ENCODE measurements around the gene BEST2. TPM values are rescaled to one million over a fixed set of nuclear protein-coding genes. Genes with fewer than 3 reads are reported as not detected.

BEST2 gene
- polyA plus RNA-seq (2013, experiment 1 of 2) = 0.03 TPM
- polyA plus RNA-seq (2013, experiment 2 of 2) = 0.03 TPM

DNA sequence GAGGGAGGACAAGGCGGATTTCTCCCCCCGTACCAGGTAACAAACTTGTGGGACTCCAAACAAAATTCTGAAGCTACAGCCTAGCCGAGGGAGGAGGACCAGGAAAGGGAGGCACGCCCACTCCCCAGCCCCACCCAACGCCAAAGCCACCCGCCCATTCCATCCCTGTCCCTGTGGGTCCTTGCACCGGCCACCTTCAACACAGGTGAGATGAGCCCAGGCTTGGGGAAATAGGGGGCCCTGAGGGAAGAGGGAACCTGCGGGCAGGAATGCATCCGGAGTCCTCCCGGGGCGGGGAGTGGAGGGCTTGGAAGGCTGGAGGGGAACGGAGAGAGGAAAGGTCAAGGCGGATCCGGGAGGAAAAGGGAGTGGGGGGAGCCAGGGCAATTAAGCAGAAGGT lies at the start of gene BEST2:
BEST2 (plus strand) TSS at position 157 of the 400 bp plus-strand sequence. CDS start 802 bp downstream, outside the sequence.
- H3K27ac ChIP-seq (replicated peaks; ENCODE audit: low read length) = no peak within 1 kb of the TSS
- H3K4me1 ChIP-seq (ENCODE audit: control insufficient read depth in 2 of 2, insufficient read depth in 1 of 2, low read depth in 1 of 2, low read length in 2 of 2) = no peaks in the 10 kb centered on the region
- H2BK12ac ChIP-seq (ENCODE audit: low read length) = no peak within 1 kb of the TSS
- peaks cover 0 to 36% (median 29%) of the 10 kb centered on the region in 3 experiments for H3K27me3 ChIP-seq (ENCODE audit: control insufficient read depth in 3 of 3, insufficient read depth in 3 of 3, low read depth in 1 of 3, low read length in 3 of 3)
- H3K36me3 ChIP-seq (replicated peaks in 1 of 2; ENCODE audit: control insufficient read depth in 2 of 2, insufficient read depth in 2 of 2, low read length in 2 of 2) = peaks cover 13% of the 10 kb centered on the region in 2 donors
- H2BK120ac ChIP-seq (ENCODE audit: low read depth, low read length) = no peak within 1 kb of the TSS
- H3K9me3 ChIP-seq (replicated peaks in 1 of 2; ENCODE audit: control insufficient read depth in 2 of 2, insufficient read depth in 1 of 2, low read depth in 1 of 2, low read length in 2 of 2) = peaks cover 4% of the 10 kb centered on the region in 2 donors
- H3K4me2 ChIP-seq (ENCODE audit: insufficient read depth, low read length, poor library complexity, severe bottlenecking) = no peak within 1 kb of the TSS
- no peak within 1 kb of the TSS for H3K4me3 ChIP-seq (ENCODE audit: low read length in 2 of 2)
- no CpG with 5 or more reads among the region's 14 CpGs for WGBS, 2 donors (ENCODE audit: extremely low coverage in 2 of 2, insufficient read length in 2 of 2, insufficient replicate concordance in 1 of 2)
- H3K23ac ChIP-seq (ENCODE audit: low read depth, low read length, poor library complexity) = no peak within 1 kb of the TSS
- H4K8ac ChIP-seq (ENCODE audit: low read depth, low read length) = no peak within 1 kb of the TSS
- H3K9ac ChIP-seq (ENCODE audit: low read depth, low read length, poor library complexity) = peak within 1 kb of the TSS; percentile 5
- H2AK5ac ChIP-seq (ENCODE audit: low read depth, low read length) = no peak within 1 kb of the TSS
- H2AFZ ChIP-seq (ENCODE audit: low read length) = no peak within 1 kb of the TSS
- no peak within 1 kb of the TSS for H3K4ac ChIP-seq (ENCODE audit: low read length)
- H2BK5ac ChIP-seq (ENCODE audit: low read length) = no peak within 1 kb of the TSS
- H3K14ac ChIP-seq (ENCODE audit: low read length) = no peak within 1 kb of the TSS
- H3K18ac ChIP-seq (ENCODE audit: low read length) = no peak within 1 kb of the TSS
- H3K79me1 ChIP-seq (ENCODE audit: low read depth, low read length) = peaks cover 4% of the 10 kb centered on the region
- DNase-seq (ENCODE audit: low spot score) = no peak
- H2BK15ac ChIP-seq (ENCODE audit: low read length) = no peak within 1 kb of the TSS
- no peak within 1 kb of the TSS for H4K91ac ChIP-seq (ENCODE audit: low read depth, low read length, poor library complexity)

DNA sequence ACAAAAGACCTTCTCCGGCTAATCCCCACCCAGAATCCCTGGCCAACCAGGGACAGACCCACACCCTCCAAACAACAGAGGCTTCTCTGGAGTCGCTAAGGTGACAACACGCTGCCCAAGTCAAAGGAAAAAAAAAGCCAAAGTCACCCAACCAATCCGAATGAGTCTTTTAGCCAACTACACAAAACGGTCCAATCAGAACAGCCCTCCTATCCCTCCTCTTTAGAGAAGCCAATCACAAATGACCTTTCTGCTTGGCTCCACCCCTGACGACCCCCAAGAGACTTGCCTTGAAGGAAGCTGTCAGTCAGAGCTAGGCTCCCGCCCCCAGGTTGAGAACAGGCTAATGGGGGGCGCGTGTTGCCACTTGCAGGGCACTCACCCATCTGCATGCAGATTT lies 48.5 kb upstream of the BEST2 start:
- no peak overlapping the region for H2BK12ac ChIP-seq (ENCODE audit: low read length)
- no peak overlapping the region for H3K4me3 ChIP-seq (ENCODE audit: low read length in 2 of 2)
- H3K4me2 ChIP-seq (ENCODE audit: insufficient read depth, low read length, poor library complexity, severe bottlenecking) = no peak overlapping the region
- no CpG with 5 or more reads among the region's 9 CpGs for WGBS, 2 donors (ENCODE audit: extremely low coverage in 2 of 2, insufficient read length in 2 of 2, insufficient replicate concordance in 1 of 2)
- no peak overlapping the region for H2AFZ ChIP-seq (ENCODE audit: low read length)
- no peak overlapping the region for H3K23ac ChIP-seq (ENCODE audit: low read depth, low read length, poor library complexity)
- no peak overlapping the region for H2BK5ac ChIP-seq (ENCODE audit: low read length)
- H4K8ac ChIP-seq (ENCODE audit: low read depth, low read length) = no peak overlapping the region
- no peak overlapping the region for H2BK15ac ChIP-seq (ENCODE audit: low read length)
- peaks cover 0 to 7% of the 10 kb centered on the region in 2 donors for H3K4me1 ChIP-seq (ENCODE audit: control insufficient read depth in 2 of 2, insufficient read depth in 1 of 2, low read depth in 1 of 2, low read length in 2 of 2)
- peak; percentile 85 for DNase-seq (ENCODE audit: low spot score)
- no peaks in the 10 kb centered on the region for H3K27me3 ChIP-seq (ENCODE audit: control insufficient read depth in 3 of 3, insufficient read depth in 3 of 3, low read depth in 1 of 3, low read length in 3 of 3)
- H3K27ac ChIP-seq (replicated peaks; ENCODE audit: low read length) = peak overlapping the region; percentile 75
- H3K9me3 ChIP-seq (replicated peaks in 1 of 2; ENCODE audit: control insufficient read depth in 2 of 2, insufficient read depth in 1 of 2, low read depth in 1 of 2, low read length in 2 of 2) = peaks cover 0 to 2% of the 10 kb centered on the region in 2 donors
- no peak overlapping the region for H3K14ac ChIP-seq (ENCODE audit: low read length)
- no peak overlapping the region for H2AK5ac ChIP-seq (ENCODE audit: low read depth, low read length)
- H3K36me3 ChIP-seq (replicated peaks in 1 of 2; ENCODE audit: control insufficient read depth in 2 of 2, insufficient read depth in 2 of 2, low read length in 2 of 2) = peaks cover 63 to 97% of the 10 kb centered on the region in 2 donors
- H3K4ac ChIP-seq (ENCODE audit: low read length) = no peak overlapping the region
- H3K18ac ChIP-seq (ENCODE audit: low read length) = no peak overlapping the region
- peaks cover 9% of the 10 kb centered on the region for H3K79me1 ChIP-seq (ENCODE audit: low read depth, low read length)
- H2BK120ac ChIP-seq (ENCODE audit: low read depth, low read length) = no peak overlapping the region
- H3K9ac ChIP-seq (ENCODE audit: low read depth, low read length, poor library complexity) = no peak overlapping the region
- no peak overlapping the region for H4K91ac ChIP-seq (ENCODE audit: low read depth, low read length, poor library complexity)

DNA sequence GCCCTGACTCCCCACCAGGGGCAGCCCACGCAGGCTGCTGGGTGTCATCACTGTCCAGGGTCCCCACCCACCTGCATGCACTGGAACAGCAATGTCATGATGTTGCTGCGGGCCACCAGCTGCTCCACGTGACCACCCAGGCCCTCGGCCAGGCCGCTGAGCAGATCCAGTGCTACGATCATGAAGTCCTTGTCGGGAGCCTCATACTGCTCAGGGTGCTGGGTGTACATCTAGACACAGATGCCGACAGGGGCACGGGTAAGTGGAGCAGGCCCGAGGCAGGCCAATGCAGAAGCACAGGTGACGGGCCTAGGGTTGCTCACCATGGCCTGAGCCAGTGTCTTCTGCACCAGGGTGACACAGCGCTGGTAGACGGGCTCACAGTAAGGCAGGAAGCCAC lies 46.4 kb upstream of the BEST2 start:
- peak overlapping the region; percentile 73 for H3K23ac ChIP-seq (ENCODE audit: low read depth, low read length, poor library complexity)
- H2AK5ac ChIP-seq (ENCODE audit: low read depth, low read length) = peak overlapping the region; percentile 40
- peaks cover 0 to 2% of the 10 kb centered on the region in 2 donors for H3K9me3 ChIP-seq (replicated peaks in 1 of 2; ENCODE audit: control insufficient read depth in 2 of 2, insufficient read depth in 1 of 2, low read depth in 1 of 2, low read length in 2 of 2)
- no peak overlapping the region for H2BK120ac ChIP-seq (ENCODE audit: low read depth, low read length)
- peak overlapping the region in 1 of 2 donors; percentile 37 for H3K4me3 ChIP-seq (ENCODE audit: low read length in 2 of 2)
- no CpG with 5 or more reads among the region's 13 CpGs for WGBS, 2 donors (ENCODE audit: extremely low coverage in 2 of 2, insufficient read length in 2 of 2, insufficient replicate concordance in 1 of 2)
- H3K36me3 ChIP-seq (replicated peaks in 1 of 2; ENCODE audit: control insufficient read depth in 2 of 2, insufficient read depth in 2 of 2, low read length in 2 of 2) = peaks cover 63 to 96% of the 10 kb centered on the region in 2 donors
- H3K27me3 ChIP-seq (ENCODE audit: control insufficient read depth in 3 of 3, insufficient read depth in 3 of 3, low read depth in 1 of 3, low read length in 3 of 3) = no peaks in the 10 kb centered on the region
- no peak overlapping the region for H2BK15ac ChIP-seq (ENCODE audit: low read length)
- peaks cover 0 to 7% of the 10 kb centered on the region in 2 donors for H3K4me1 ChIP-seq (ENCODE audit: control insufficient read depth in 2 of 2, insufficient read depth in 1 of 2, low read depth in 1 of 2, low read length in 2 of 2)
- no peak overlapping the region for H3K27ac ChIP-seq (replicated peaks; ENCODE audit: low read length)
- DNase-seq (ENCODE audit: low spot score) = no peak
- H2AFZ ChIP-seq (ENCODE audit: low read length) = no peak overlapping the region
- no peak overlapping the region for H3K18ac ChIP-seq (ENCODE audit: low read length)
- H3K79me1 ChIP-seq (ENCODE audit: low read depth, low read length) = peaks cover 9% of the 10 kb centered on the region
- no peak overlapping the region for H4K91ac ChIP-seq (ENCODE audit: low read depth, low read length, poor library complexity)
- H3K14ac ChIP-seq (ENCODE audit: low read length) = no peak overlapping the region
- H3K4me2 ChIP-seq (ENCODE audit: insufficient read depth, low read length, poor library complexity, severe bottlenecking) = no peak overlapping the region
- H4K8ac ChIP-seq (ENCODE audit: low read depth, low read length) = peak overlapping the region; percentile 82
- H2BK12ac ChIP-seq (ENCODE audit: low read length) = peak overlapping the region; percentile 30
- H3K9ac ChIP-seq (ENCODE audit: low read depth, low read length, poor library complexity) = peak overlapping the region; percentile 84
- H3K4ac ChIP-seq (ENCODE audit: low read length) = no peak overlapping the region
- H2BK5ac ChIP-seq (ENCODE audit: low read length) = no peak overlapping the region

DNA sequence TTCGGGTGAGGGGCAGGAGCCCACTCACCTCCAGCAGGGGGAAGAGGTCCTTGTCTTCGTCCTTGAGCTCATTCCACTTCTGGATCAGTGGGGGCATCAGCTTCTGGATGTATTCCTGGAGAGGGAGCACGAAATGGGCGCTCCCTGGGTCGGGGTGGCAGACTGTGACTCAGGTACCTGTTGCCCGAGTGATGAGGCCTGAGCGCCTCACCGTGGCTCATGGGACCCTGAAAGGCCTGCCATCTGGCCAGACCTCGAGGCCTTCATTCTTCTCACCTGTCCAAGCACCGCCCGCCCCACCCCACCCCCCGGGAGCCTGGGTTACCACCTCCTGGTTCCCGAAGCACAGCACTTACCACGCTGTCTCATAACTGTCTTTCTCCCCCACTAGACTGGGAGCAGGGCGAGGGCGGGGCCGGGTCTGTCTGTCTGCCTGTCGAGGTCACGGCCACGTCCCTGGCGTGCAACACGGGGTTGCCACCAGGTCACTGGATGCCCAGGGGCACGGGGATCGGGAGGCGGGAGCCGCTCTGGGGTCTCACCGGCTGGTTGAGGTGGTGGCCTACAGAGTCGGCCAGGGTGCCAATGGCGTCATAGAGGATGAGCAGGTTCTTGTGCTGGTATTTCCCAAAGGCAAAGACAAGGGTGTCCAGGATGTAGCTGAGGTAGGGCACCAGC lies 45.8 kb upstream of the BEST2 start:
- Histone ChIP-seq H3K27ac (replicated peaks; ENCODE audit: low read length) (no peak overlapping the region), H3K14ac (ENCODE audit: low read length) (no peak overlapping the region), H3K9ac (ENCODE audit: low read depth, low read length, poor library complexity) (no peak overlapping the region), H2AK5ac (ENCODE audit: low read depth, low read length) (no peak overlapping the region), H2BK15ac (ENCODE audit: low read length) (no peak overlapping the region), H2BK12ac (ENCODE audit: low read length) (peak overlapping the region; percentile 30), H2AFZ (ENCODE audit: low read length) (no peak overlapping the region), H2BK5ac (ENCODE audit: low read length) (no peak overlapping the region), H2BK120ac (ENCODE audit: low read depth, low read length) (no peak overlapping the region), H3K9me3 (replicated peaks in 1 of 2; ENCODE audit: control insufficient read depth in 2 of 2, insufficient read depth in 1 of 2, low read depth in 1 of 2, low read length in 2 of 2) (peaks cover 0 to 2% of the 10 kb centered on the region in 2 donors), H4K91ac (ENCODE audit: low read depth, low read length, poor library complexity) (no peak overlapping the region), H4K8ac (ENCODE audit: low read depth, low read length) (no peak overlapping the region), H3K27me3 (ENCODE audit: control insufficient read depth in 3 of 3, insufficient read depth in 3 of 3, low read depth in 1 of 3, low read length in 3 of 3) (no peaks in the 10 kb centered on the region), H3K4me1 (ENCODE audit: control insufficient read depth in 2 of 2, insufficient read depth in 1 of 2, low read depth in 1 of 2, low read length in 2 of 2) (peaks cover 0 to 7% of the 10 kb centered on the region in 2 donors), H3K79me1 (ENCODE audit: low read depth, low read length) (peaks cover 9% of the 10 kb centered on the region), H3K4me2 (ENCODE audit: insufficient read depth, low read length, poor library complexity, severe bottlenecking) (no peak overlapping the region), H3K4ac (ENCODE audit: low read length) (peak overlapping the region; percentile 23), H3K18ac (ENCODE audit: low read length) (no peak overlapping the region), H3K4me3 (ENCODE audit: low read length in 2 of 2) (no peak overlapping the region), H3K36me3 (replicated peaks in 1 of 2; ENCODE audit: control insufficient read depth in 2 of 2, insufficient read depth in 2 of 2, low read length in 2 of 2) (peaks cover 64 to 97% of the 10 kb centered on the region in 2 donors), H3K23ac (ENCODE audit: low read depth, low read length, poor library complexity) (peak overlapping the region; percentile 73)
- no CpG with 5 or more reads among the region's 29 CpGs for WGBS, 2 donors (ENCODE audit: extremely low coverage in 2 of 2, insufficient read length in 2 of 2, insufficient replicate concordance in 1 of 2)
- DNase-seq (ENCODE audit: low spot score) = no peak
